Ovary (tissue), 3 donors: ENCODE data around the gene TSFM.

Experiments
- CTCF ChIP-seq, 3 donors: fragments of 450-650 bp in 2 of 3; fragments of 200-600 bp in 1 of 3; IDR thresholded peaks; one replicate each; pipeline versions ENCODE4 v1.5.1 to v1.8.0; 2016 to 2022; ENCODE audit warnings: antibody characterized with exemption in 3 of 3, mild to moderate bottlenecking in 1 of 3
- EP300 ChIP-seq: sonication (generic); formaldehyde crosslinking; IDR thresholded peaks from one replicate; pipeline ENCODE4 v1.6.1; 2017; ENCODE audit warnings: antibody characterized with exemption
- POLR2A ChIP-seq: fragments of 450-650 bp; IDR thresholded peaks from one replicate; pipeline ENCODE4 v1.6.1; 2017; ENCODE audit warnings: antibody characterized with exemption, mild to moderate bottlenecking, moderate library complexity
- donor health status: DM: no; HTN: no; CAD: no.

- TF ChIP-seq CTCF (IDR thresholded peaks at IDR 0.05) (no peak), POLR2A (no peak), EP300 (no peak)
These were observed 41.2 kb upstream of the TSFM start for GRCh38 chr12:57741413-57741789.
